Sigmoid colon (tissue), 4 donors: ENCODE results near the gene GRIA1.

Source experiments
- CTCF ChIP-seq, 4 experiments: fragments of 450-650 bp in 3 of 4; fragments of 200-600 bp in 1 of 4; IDR thresholded peaks; one replicate each; pipeline ENCODE4 v1.5.1; 2016 to 2019; ENCODE audit warnings: antibody characterized with exemption in 4 of 4, mild to moderate bottlenecking in 3 of 4, moderate library complexity in 2 of 4
- POLR2A ChIP-seq, 2 donors: fragments of 450-650 bp; IDR thresholded peaks; one replicate each; pipeline ENCODE4 v1.6.1; 2016; ENCODE audit warnings: antibody characterized with exemption in 2 of 2, mild to moderate bottlenecking in 2 of 2, moderate library complexity in 2 of 2
- POLR2AphosphoS5 ChIP-seq, 4 donors: sonication (generic); formaldehyde crosslinking; IDR thresholded peaks; one replicate each; pipeline ENCODE4 v1.6.1; 2017; ENCODE audit warnings: antibody characterized with exemption in 4 of 4

- TF ChIP-seq POLR2A (IDR thresholded peaks at IDR 0.05) (no peak), POLR2AphosphoS5 (IDR thresholded peaks at IDR 0.05) (no peak), CTCF (IDR thresholded peaks at IDR 0.05) (no peak)
Observed at GRCh38 chr5:153809166-153809565, 318.7 kb downstream of the GRIA1 start.
